ENCODE measurements around the gene KIFC1. TPM values are rescaled to one million over a fixed set of nuclear protein-coding genes. Genes with fewer than 3 reads are reported as not detected.
A peak's percentile ranks its signal among the peaks of the same experiment; 100 is the strongest.

The KIFC1 gene
- polyA plus RNA-seq, 1 of the 3 experiments (the other 2 are of a cell fraction), result 35.9 TPM

GRCh38 chr6:33429750-33430052 lies 38.1 kb downstream of the KIFC1 start:
- CTCF ChIA-PET, result interaction anchor here (1.5 to 2.3 kb wide), 3 partner anchors 11 to 36 kb away, joined by 3 to 12 read pairs (median 8); partner anchors contain the start of genes CUTA, SYNGAP1 and ZBTB9

GRCh38 chr6:33430334-33430733 lies 38.7 kb downstream of the KIFC1 start:
- H2AFZ ChIP-seq (ENCODE audit: low read depth), result no peak overlapping the region
- H3K27ac ChIP-seq (ENCODE audit: low read depth in 2 of 2, low read length in 1 of 2), result peak overlapping the region in 1 of 2 experiments; percentile 31; a peak in 1 of 4 replicates
- H3K4me1 ChIP-seq (ENCODE audit: control insufficient read depth in 1 of 2, insufficient read depth in 2 of 2, low read depth in 1 of 2, low read length in 1 of 2), result peaks cover 17 to 44% of the 10 kb centered on the region in 2 experiments
- peaks cover 33% of the 10 kb centered on the region; the same call in 1 of the 2 replicates for H3K79me2 ChIP-seq (ENCODE audit: insufficient read depth)
- H3K9ac ChIP-seq, result no peak overlapping the region
- H3K36me3 ChIP-seq (replicated peaks in 1 of 2; ENCODE audit: control insufficient read depth in 1 of 2, insufficient read depth in 2 of 2, low read length in 1 of 2), result peaks cover 0 to 4% of the 10 kb centered on the region in 2 experiments
- TF ChIP-seq USF2 (IDR thresholded peaks at IDR 0.05; ENCODE audit: borderline replicate concordance, low read depth, low read length), result no peak
- TF ChIP-seq ELF1 (IDR thresholded peaks at IDR 0.05), result no peak
- no peak for TF ChIP-seq GATA2 (CRISPR knock-in tag; IDR thresholded peaks at IDR 0.05)
- TF ChIP-seq, protein P1, sequence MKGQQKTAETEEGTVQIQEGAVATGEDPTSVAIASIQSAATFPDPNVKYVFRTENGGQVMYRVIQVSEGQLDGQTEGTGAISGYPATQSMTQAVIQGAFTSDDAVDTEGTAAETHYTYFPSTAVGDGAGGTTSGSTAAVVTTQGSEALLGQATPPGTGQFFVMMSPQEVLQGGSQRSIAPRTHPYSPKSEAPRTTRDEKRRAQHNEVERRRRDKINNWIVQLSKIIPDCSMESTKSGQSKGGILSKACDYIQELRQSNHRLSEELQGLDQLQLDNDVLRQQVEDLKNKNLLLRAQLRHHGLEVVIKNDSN (IDR thresholded peaks at IDR 0.05; ENCODE audit: borderline replicate concordance, low read depth), result no peak
- no peak for TF ChIP-seq NFIC (IDR thresholded peaks at IDR 0.05; ENCODE audit: borderline replicate concordance)
- TF ChIP-seq SIN3A (IDR thresholded peaks at IDR 0.05; ENCODE audit: borderline replicate concordance, low read depth, low read length), result no peak
- no peak for TF ChIP-seq FOXM1 (IDR thresholded peaks at IDR 0.05; ENCODE audit: low read depth)
- H3K27me3 ChIP-seq (ENCODE audit: insufficient read depth), result no peaks in the 10 kb centered on the region
- WGBS (ENCODE audit: low lambda C conversion rate), result 70% methylated on average over 2 of the region's 2 CpGs
- no peak overlapping the region for H3K4me3 ChIP-seq (ENCODE audit: low read depth in 2 of 2, low read length in 1 of 2)
- ChIA-PET POLR2A (interaction anchor here (0.9 to 1.7 kb wide), 3 partner anchors 24 to 459 kb away, joined by 3 to 9 read pairs (median 5); partner anchors contain the start of gene ZBTB9), CTCF (interaction anchor here (0.8 to 2.3 kb wide), 4 partner anchors 10 to 36 kb away, joined by 3 to 8 read pairs (median 4); partner anchors contain the start of genes CUTA and ZBTB9)
- H4K20me1 ChIP-seq (ENCODE audit: insufficient read depth), result no peaks in the 10 kb centered on the region; the same call in 1 of the 2 replicates
- peak overlapping the region; percentile 49; the same call in 1 of the 2 replicates for H3K4me2 ChIP-seq
- no peaks in the 10 kb centered on the region for H3K9me3 ChIP-seq
- no peaks in the 10 kb centered on the region for H3K9me2 ChIP-seq
- no peak for DNase-seq
- peaks cover 15% of the 10 kb centered on the region for H3F3A ChIP-seq (replicated peaks; ENCODE audit: insufficient read depth)

More at GRCh38 chr6:33429750-33430052, 38.1 kb downstream of the KIFC1 start:
- no peaks in the 10 kb centered on the region for H3K9me3 ChIP-seq
- 0 out of 2 replicates have a peak overlapping the region, but pooled peaks have one; percentile 84 for H3K4me2 ChIP-seq
- H3K27me3 ChIP-seq (ENCODE audit: insufficient read depth), result no peaks in the 10 kb centered on the region
- no peaks in the 10 kb centered on the region for H3K36me3 ChIP-seq (replicated peaks in 1 of 2; ENCODE audit: control insufficient read depth in 1 of 2, insufficient read depth in 2 of 2, low read length in 1 of 2)
- TF ChIP-seq CHD2 (IDR thresholded peaks at IDR 0.05; ENCODE audit: low read length, partially characterized antibody), result no peak
- no peak for TF ChIP-seq NFIC (IDR thresholded peaks at IDR 0.05; ENCODE audit: borderline replicate concordance)
- TF ChIP-seq RAD21 (IDR thresholded peaks at IDR 0.05; ENCODE audit: low read length), result no peak
- no peak for TF ChIP-seq YY1 (IDR thresholded peaks at IDR 0.05; ENCODE audit: low read depth)
- TF ChIP-seq EZH2phosphoT487 (IDR thresholded peaks at IDR 0.05; ENCODE audit: borderline replicate concordance, low read depth), result no peak
- TF ChIP-seq, protein P1 (IDR thresholded peaks at IDR 0.05; ENCODE audit: borderline replicate concordance, low read depth), result no peak
- no peak for TF ChIP-seq TEAD4 (IDR thresholded peaks at IDR 0.05; ENCODE audit: borderline replicate concordance, insufficient read depth)
- TF ChIP-seq FOXJ3 (CRISPR knock-in tag; IDR thresholded peaks at IDR 0.05), result no peak
- no peak for TF ChIP-seq RXRA (IDR thresholded peaks at IDR 0.05; ENCODE audit: borderline replicate concordance, low read depth)
- TF ChIP-seq GATA2 (CRISPR knock-in tag; IDR thresholded peaks at IDR 0.05), result no peak
- TF ChIP-seq MEF2A (IDR thresholded peaks at IDR 0.05; ENCODE audit: borderline replicate concordance, low read depth), result no peak
- 92% methylated on average over 2 of the region's 2 CpGs for WGBS (ENCODE audit: low lambda C conversion rate)
- H3K79me2 ChIP-seq (ENCODE audit: insufficient read depth), result peaks cover 33% of the 10 kb centered on the region
- H3K9ac ChIP-seq, result no peak overlapping the region
- H3K9me2 ChIP-seq, result no peaks in the 10 kb centered on the region
- DNase-seq, result no peak
- no peak overlapping the region for H3K4me3 ChIP-seq (ENCODE audit: low read depth in 2 of 2, low read length in 1 of 2)
- H4K20me1 ChIP-seq (ENCODE audit: insufficient read depth), result no peaks in the 10 kb centered on the region; the same call in 1 of the 2 replicates
- peaks cover 19 to 50% of the 10 kb centered on the region in 2 experiments for H3K4me1 ChIP-seq (ENCODE audit: control insufficient read depth in 1 of 2, insufficient read depth in 2 of 2, low read depth in 1 of 2, low read length in 1 of 2)
- H2AFZ ChIP-seq (ENCODE audit: low read depth), result no peak overlapping the region
- H3K27ac ChIP-seq (ENCODE audit: low read depth in 2 of 2, low read length in 1 of 2), result no peak overlapping the region
- H3F3A ChIP-seq (replicated peaks; ENCODE audit: insufficient read depth), result peaks cover 21% of the 10 kb centered on the region
- POLR2A ChIA-PET, result no interaction called here

Measured in SK-N-SH (cell line).